Neural cell (in vitro differentiated cells): ENCODE results near the gene THBS2. TPM values are rescaled to one million over a fixed set of nuclear protein-coding genes. Genes with fewer than 3 reads are reported as not detected.
"Not testable (repeated sequence)": the region's sequence is repeated elsewhere in the genome, so short reads cannot be mapped to it uniquely, and the experiment has no call there.

ENCODE experiments used
- H2AFZ ChIP-seq: fragments of 200-600, 300-800 bp; sonication (generic), shearing (Covaris generic); 2 replicates; pipeline ENCODE4 v1.6.0; 2014; ENCODE audit warnings: low read depth, mild to moderate bottlenecking, antibody characterized with exemption, low read length, moderate library complexity
- H3F3A ChIP-seq: fragments of 200-600 bp; shearing (Covaris generic); 2 replicates; pipeline ENCODE4 v1.6.1; 2016; ENCODE audit warnings: mild to moderate bottlenecking, moderate library complexity, mixed read lengths, antibody characterized with exemption, low read length; ENCODE audit not compliant: insufficient read depth, poor library complexity, severe bottlenecking
- H3K27ac ChIP-seq: fragments of 200-600, 300-800 bp; sonication (generic), shearing (Covaris generic); 2 replicates; pipeline ENCODE4 v1.5.1; 2014; ENCODE audit warnings: mild to moderate bottlenecking, low read length, moderate library complexity
- H3K27me3 ChIP-seq: fragments of 300-800, 200-600 bp; sonication (generic), shearing (Covaris generic); 2 replicates; pipeline ENCODE4 v1.6.0; 2014; ENCODE audit warnings: mild to moderate bottlenecking, low read depth, low read length, moderate library complexity; ENCODE audit not compliant: insufficient read depth
- H3K36me3 ChIP-seq: fragments of 300-800, 200-600 bp; sonication (generic), shearing (Covaris generic); 2 replicates; pipeline ENCODE4 v1.5.1; 2014; ENCODE audit warnings: mild to moderate bottlenecking, antibody characterized with exemption, low read length, moderate library complexity; ENCODE audit not compliant: insufficient read depth
- H3K4me2 ChIP-seq: fragments of 300-800, 200-600 bp; sonication (generic), shearing (Covaris generic); 2 replicates; pipeline ENCODE4 v1.6.0; 2014; ENCODE audit warnings: mild to moderate bottlenecking, low read length
- H3K4me3 ChIP-seq: fragments of 300-800, 200-600 bp; sonication (generic), shearing (Covaris generic); 2 replicates; pipeline ENCODE4 v1.5.1; 2014; ENCODE audit warnings: mild to moderate bottlenecking, low read length, moderate library complexity
- H3K79me2 ChIP-seq: fragments of 200-600 bp; shearing (Covaris generic); replicated peaks from 2 replicates; pipeline ENCODE4 v1.6.0; 2014; ENCODE audit warnings: mild to moderate bottlenecking, low read length, moderate library complexity; ENCODE audit not compliant: insufficient read depth
- H3K9ac ChIP-seq: fragments of 300-800, 200-600 bp; sonication (generic), shearing (Covaris generic); 2 replicates; pipeline ENCODE4 v1.6.1; 2016; ENCODE audit warnings: mild to moderate bottlenecking, low read length, mixed read lengths
- H3K9me2 ChIP-seq: fragments of 200-600 bp; shearing (Covaris generic); 2 replicates; pipeline ENCODE4 v1.6.1; 2016; ENCODE audit warnings: mild to moderate bottlenecking, low read length, mixed read lengths; ENCODE audit not compliant: insufficient read depth
- H3K9me3 ChIP-seq: fragments of 200-600, 300-800 bp; sonication (generic), shearing (Covaris generic); 2 replicates; pipeline ENCODE4 v1.6.1; 2016; ENCODE audit warnings: mild to moderate bottlenecking, mixed run types, low read length, moderate library complexity, mixed read lengths
- H4K20me1 ChIP-seq: fragments of 200-600 bp; shearing (Covaris generic); 2 replicates; pipeline ENCODE4 v1.6.1; 2016; ENCODE audit warnings: mild to moderate bottlenecking, mixed run types; ENCODE audit not compliant: insufficient read depth
- CTCF ChIP-seq: fragments of 450-650 bp; IDR thresholded peaks from 2 replicates; pipeline ENCODE4 v1.5.1; 2014; ENCODE audit warnings: antibody characterized with exemption, mild to moderate bottlenecking, moderate library complexity; ENCODE audit not compliant: poor library complexity, severe bottlenecking
- EP300 ChIP-seq: fragments of 450-650 bp; conservative IDR thresholded peaks from 2 replicates; pipeline ENCODE4 v1.6.1; 2014; ENCODE audit warnings: antibody characterized with exemption, mild to moderate bottlenecking, moderate library complexity; ENCODE audit not compliant: poor library complexity, severe bottlenecking
- EZH2 ChIP-seq: fragments of 200-600, 300-800 bp; shearing (Covaris generic), sonication (generic); IDR thresholded peaks from 2 replicates; pipeline ENCODE4 v1.6.1; 2014; ENCODE audit warnings: antibody characterized with exemption, low read length, borderline replicate concordance, mild to moderate bottlenecking; ENCODE audit not compliant: insufficient read depth, poor library complexity, severe bottlenecking
- MXI1 ChIP-seq: fragments of 450-650 bp; conservative IDR thresholded peaks from 2 replicates; pipeline ENCODE4 v1.6.1; 2014; ENCODE audit warnings: antibody characterized with exemption, mild to moderate bottlenecking; ENCODE audit not compliant: poor library complexity, severe bottlenecking
- POLR2AphosphoS5 ChIP-seq: IDR thresholded peaks from 2 replicates; pipeline ENCODE4 v1.6.1; 2012
- RAD21 ChIP-seq: fragments of 450-650 bp; conservative IDR thresholded peaks from 2 replicates; pipeline ENCODE4 v1.6.1; 2014; ENCODE audit warnings: antibody characterized with exemption, mild to moderate bottlenecking, moderate library complexity
- SMC3 ChIP-seq: fragments of 450-650 bp; conservative IDR thresholded peaks from 2 replicates; pipeline ENCODE4 v1.6.1; 2014; ENCODE audit warnings: antibody characterized with exemption, mild to moderate bottlenecking, moderate library complexity; ENCODE audit not compliant: poor library complexity
- TAF1 ChIP-seq: IDR thresholded peaks from 2 replicates; pipeline ENCODE4 v1.6.1; 2012; ENCODE audit warnings: low read depth
- polyA plus RNA-seq: library from polyadenylated mRNA; depleted of rRNA; stranded (reverse); fragments of >200 nt; gene quantifications from 2 replicates; pipeline ENCODE4 v1.2.3, GENCODE V29; 2014
- TF ChIP-seq, protein P1 (sequence below): IDR thresholded peaks from 2 replicates; pipeline ENCODE4 v1.6.1; 2012; ENCODE audit warnings: borderline replicate concordance

Gene THBS2
- polyA plus RNA-seq, 1 donor from 2014 or later = 0.88 TPM

DNA sequence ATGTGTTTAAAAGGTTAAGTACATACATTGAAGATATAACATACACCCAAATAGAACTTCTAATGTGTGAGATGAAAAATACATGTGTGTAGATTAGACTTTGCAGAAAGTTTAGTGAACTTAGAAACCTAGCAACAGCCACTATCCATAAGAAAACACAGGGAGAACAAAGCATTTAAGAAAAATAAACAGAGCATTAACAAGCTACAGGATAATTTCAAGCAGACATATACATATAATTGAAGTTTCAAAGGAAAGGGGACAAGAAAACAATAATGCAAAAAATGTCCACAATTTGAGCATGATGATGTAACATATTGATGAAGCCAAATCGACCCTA is 18.2 kb upstream of the THBS2 start:
- Histone ChIP-seq H2AFZ (no peak overlapping the region), H3K27ac (no peak overlapping the region), H3K4me2 (no peak overlapping the region), H3F3A (no peaks in the 10 kb centered on the region), H3K9me2 (no peaks in the 10 kb centered on the region), H3K9ac (no peak overlapping the region), H4K20me1 (no peaks in the 10 kb centered on the region), H3K79me2 (no peaks in the 10 kb centered on the region), H3K27me3 (no peaks in the 10 kb centered on the region), H3K36me3 (no peaks in the 10 kb centered on the region), H3K9me3 (no peaks in the 10 kb centered on the region), H3K4me3 (no peak overlapping the region)
- no peak for TF ChIP-seq EP300
- TF ChIP-seq SMC3 = no peak
- TF ChIP-seq EZH2 = no peak
- no peak for TF ChIP-seq MXI1
- no peak for TF ChIP-seq CTCF
- no peak for TF ChIP-seq POLR2AphosphoS5
- TF ChIP-seq TAF1 = no peak
- TF ChIP-seq RAD21 = no peak
- TF ChIP-seq, protein P1, sequence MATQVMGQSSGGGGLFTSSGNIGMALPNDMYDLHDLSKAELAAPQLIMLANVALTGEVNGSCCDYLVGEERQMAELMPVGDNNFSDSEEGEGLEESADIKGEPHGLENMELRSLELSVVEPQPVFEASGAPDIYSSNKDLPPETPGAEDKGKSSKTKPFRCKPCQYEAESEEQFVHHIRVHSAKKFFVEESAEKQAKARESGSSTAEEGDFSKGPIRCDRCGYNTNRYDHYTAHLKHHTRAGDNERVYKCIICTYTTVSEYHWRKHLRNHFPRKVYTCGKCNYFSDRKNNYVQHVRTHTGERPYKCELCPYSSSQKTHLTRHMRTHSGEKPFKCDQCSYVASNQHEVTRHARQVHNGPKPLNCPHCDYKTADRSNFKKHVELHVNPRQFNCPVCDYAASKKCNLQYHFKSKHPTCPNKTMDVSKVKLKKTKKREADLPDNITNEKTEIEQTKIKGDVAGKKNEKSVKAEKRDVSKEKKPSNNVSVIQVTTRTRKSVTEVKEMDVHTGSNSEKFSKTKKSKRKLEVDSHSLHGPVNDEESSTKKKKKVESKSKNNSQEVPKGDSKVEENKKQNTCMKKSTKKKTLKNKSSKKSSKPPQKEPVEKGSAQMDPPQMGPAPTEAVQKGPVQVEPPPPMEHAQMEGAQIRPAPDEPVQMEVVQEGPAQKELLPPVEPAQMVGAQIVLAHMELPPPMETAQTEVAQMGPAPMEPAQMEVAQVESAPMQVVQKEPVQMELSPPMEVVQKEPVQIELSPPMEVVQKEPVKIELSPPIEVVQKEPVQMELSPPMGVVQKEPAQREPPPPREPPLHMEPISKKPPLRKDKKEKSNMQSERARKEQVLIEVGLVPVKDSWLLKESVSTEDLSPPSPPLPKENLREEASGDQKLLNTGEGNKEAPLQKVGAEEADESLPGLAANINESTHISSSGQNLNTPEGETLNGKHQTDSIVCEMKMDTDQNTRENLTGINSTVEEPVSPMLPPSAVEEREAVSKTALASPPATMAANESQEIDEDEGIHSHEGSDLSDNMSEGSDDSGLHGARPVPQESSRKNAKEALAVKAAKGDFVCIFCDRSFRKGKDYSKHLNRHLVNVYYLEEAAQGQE = no peak

DNA sequence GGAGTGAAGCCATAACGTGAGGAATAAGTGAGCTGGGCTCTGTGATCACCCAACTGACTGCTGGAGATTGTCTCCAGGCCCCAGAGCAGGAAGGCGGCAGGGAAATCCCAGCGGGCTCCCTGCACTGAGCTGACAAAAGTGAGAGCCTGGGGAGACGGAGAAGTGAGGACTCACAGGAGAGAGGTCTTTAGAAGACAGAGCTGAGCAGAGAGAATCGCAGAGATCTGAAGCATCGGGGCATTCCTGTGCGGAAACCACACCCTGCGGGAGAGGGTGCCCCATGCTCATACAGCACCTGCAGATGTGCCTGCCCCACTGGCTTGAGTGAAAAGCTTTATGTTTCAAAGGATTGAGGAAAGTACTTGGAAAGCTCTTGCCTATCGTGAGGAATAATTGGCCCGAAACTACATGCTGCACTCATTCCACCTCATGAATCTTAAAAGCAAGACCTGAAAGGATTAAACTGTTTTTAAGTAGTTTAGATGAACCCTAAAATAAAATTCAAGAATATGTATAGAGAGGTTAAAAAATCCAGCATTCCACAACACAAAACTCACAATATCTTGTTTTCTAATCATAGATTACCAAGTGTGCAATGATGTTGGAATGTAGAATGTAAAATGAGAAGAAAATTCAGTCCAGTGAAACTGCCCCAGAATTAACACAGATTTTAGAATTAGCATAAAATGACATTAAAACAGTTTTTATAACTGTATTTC is 17.7 kb upstream of the THBS2 start:
- TF ChIP-seq RAD21 (no peak), POLR2AphosphoS5 (no peak), CTCF (no peak), MXI1 (no peak), EP300 (no peak), EZH2 (no peak), TAF1 (no peak), SMC3 (no peak)
- TF ChIP-seq, protein P1 = no peak
- no peak overlapping the region for H3K4me2 ChIP-seq

GRCh38 chr6:169270077-169270380 is 16.4 kb upstream of the THBS2 start:
- H4K20me1 ChIP-seq, H3K9me2 ChIP-seq, H3K79me2 ChIP-seq, H2AFZ ChIP-seq, H3K9ac ChIP-seq, H3K27ac ChIP-seq, H3K4me3 ChIP-seq, H3F3A ChIP-seq, H3K9me3 ChIP-seq, H3K4me2 ChIP-seq, H3K36me3 ChIP-seq, H3K27me3 ChIP-seq: not testable (repeated sequence)

More for the DNA sequence above, 17.7 kb upstream of the THBS2 start:
- Histone ChIP-seq H2AFZ (no peak overlapping the region), H3K4me3 (no peak overlapping the region), H3K79me2 (no peaks in the 10 kb centered on the region), H3K9me3 (no peaks in the 10 kb centered on the region), H3F3A (no peaks in the 10 kb centered on the region), H3K9ac (no peak overlapping the region), H3K9me2 (no peaks in the 10 kb centered on the region), H3K27ac (no peak overlapping the region), H4K20me1 (no peaks in the 10 kb centered on the region), H3K36me3 (no peaks in the 10 kb centered on the region), H3K27me3 (no peaks in the 10 kb centered on the region)
